Body of pancreas (tissue), 4 donors: ENCODE results near the gene DOC2B. TPM values are rescaled to one million over a fixed set of nuclear protein-coding genes. Genes with fewer than 3 reads are reported as not detected.
"Not testable (repeated sequence)": the region's sequence is repeated elsewhere in the genome, so short reads cannot be mapped to it uniquely, and the experiment has no call there.

Source experiments
- ATAC-seq: fragments of 150-250 bp; one replicate; pipeline ENCODE4 v1.9.1; 2016
- DNase-seq, 4 donors: peaks; one replicate each; pipeline ENCODE4 v3.0.0-alpha.2; 2019
- H3K27ac ChIP-seq, 4 donors: fragments of 200-600 bp; sonication (generic); 1 replicate in 3 of 4; 2 replicates in 1 of 4; pipeline versions ENCODE4 v1.5.1 to v1.6.1; 2016 to 2019; ENCODE audit warnings: mild to moderate bottlenecking in 1 of 4, mixed read lengths in 1 of 4, moderate library complexity in 1 of 4
- H3K27me3 ChIP-seq, 2 donors: fragments of 200-600 bp; sonication (generic); one replicate each; pipeline ENCODE4 v1.6.0; 2016; ENCODE audit warnings: mild to moderate bottlenecking in 1 of 2
- H3K36me3 ChIP-seq, 2 donors: fragments of 200-600 bp; sonication (generic); replicated peaks in 1 of 2; 2 replicates each; pipeline ENCODE4 v1.5.1; 2016; ENCODE audit warnings: low read depth in 2 of 2; ENCODE audit not compliant: insufficient read depth in 1 of 2
- H3K4me1 ChIP-seq: fragments of 200-600 bp; sonication (generic); one replicate; pipeline ENCODE4 v1.6.0; 2016
- H3K4me3 ChIP-seq, 2 donors: fragments of 200-600 bp; sonication (generic); 1 replicate in 1 of 2; 2 replicates in 1 of 2; pipeline ENCODE4 v1.5.1; 2016 to 2019
- H3K9me3 ChIP-seq, 3 donors: fragments of 200-600 bp; sonication (generic); 1 replicate in 2 of 3; 2 replicates in 1 of 3; pipeline ENCODE4 v1.5.1; 2016
- CTCF ChIP-seq, 7 experiments: fragments of 450-650 bp in 4 of 7; fragments of 200-600 bp in 3 of 7; sonication (generic) in 3 of 7; IDR thresholded peaks; one replicate each; pipeline ENCODE4 v1.5.1; 2016 to 2019; ENCODE audit warnings: antibody characterized with exemption in 7 of 7
- POLR2A ChIP-seq, 3 donors: fragments of 450-650 bp; IDR thresholded peaks; one replicate each; pipeline ENCODE4 v1.6.1; 2016; ENCODE audit warnings: antibody characterized with exemption in 3 of 3, mild to moderate bottlenecking in 2 of 3
- WGBS, 2 donors: methylation state at CpG; one replicate each; pipeline ENCODE4 v1.1.5; 2017; 5-methylcytosine and 5-hydroxymethylcytosine counted together
- intact Hi-C: fragments of 100-400 bp; cut with DNase I; formaldehyde crosslinking; loops from one replicate; pipeline ENCODE4 v1.15.1; 2023
- total RNA-seq, 2 donors: library from RNA; depleted of rRNA; stranded (reverse); fragments of >200 nt; gene quantifications; one replicate each; pipeline ENCODE4 v1.1.0, GENCODE V29; 2016

Gene DOC2B
- total RNA-seq, 2 donors from 2014 or later, result 20.0 to 22.4 TPM

DNA sequence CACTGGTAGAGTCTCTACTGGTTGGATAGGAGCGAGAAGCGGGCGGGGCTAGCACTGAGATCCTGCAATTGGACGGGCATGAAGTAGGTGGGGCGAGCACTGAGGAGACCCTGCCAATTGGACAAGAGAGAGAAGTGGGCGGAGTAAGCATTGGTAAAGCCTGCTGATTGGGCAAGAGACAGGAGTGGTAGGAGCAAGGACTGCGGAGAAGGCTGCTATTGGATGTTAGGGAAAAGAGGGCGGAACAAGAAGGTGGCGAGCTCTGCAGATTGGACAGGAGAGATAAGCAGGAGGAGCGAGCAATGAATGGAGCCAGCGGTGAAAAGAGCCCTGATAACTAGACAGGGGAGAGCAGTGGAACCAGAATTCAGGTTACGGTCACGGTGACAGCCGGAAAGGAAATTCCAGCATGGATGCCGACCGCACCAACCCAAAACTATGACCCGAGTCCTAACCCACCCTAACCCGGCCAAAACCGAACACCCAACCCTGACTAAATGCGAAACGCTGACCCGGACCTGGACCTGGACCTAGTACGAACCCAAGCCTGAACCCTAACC lies 39.3 kb downstream of the DOC2B start:
- ATAC-seq, result peak; percentile 15
- intact Hi-C loops, result no loop called here

DNA sequence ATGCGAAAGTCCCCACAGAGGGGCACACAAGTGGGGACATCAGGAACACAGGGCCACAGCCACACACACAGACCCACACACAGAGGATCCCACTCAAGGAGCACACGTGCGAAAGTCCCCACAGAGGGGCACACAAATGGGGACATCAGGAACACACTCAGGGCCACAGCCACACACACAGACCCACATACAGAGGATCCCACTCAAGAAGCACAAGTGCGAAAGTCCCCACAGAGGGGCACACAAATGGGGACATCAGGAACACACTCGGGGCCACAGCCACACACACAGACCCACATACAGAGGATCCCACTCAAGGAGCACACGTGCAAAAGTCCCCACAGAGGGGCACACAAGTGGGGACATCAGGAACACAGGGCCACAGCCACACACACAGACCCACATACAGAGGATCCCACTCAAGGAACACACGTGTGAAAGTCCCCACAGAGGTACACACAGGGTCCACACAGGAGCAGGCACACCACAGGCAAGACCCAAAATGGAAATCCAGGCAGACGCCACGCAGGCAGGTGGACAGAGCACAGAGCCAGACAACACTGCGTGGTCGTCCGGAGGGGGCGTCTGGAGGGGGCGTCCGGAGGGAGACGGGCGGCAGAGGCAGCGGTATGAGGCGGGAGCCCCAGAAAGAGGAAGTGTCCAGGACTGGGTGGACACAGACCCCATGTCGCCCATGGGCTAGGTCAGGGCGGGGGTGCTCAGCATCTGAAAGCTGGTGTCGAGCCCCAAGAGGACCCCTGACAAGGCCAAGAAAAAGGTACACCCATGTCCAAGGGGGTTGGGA lies 41.8 kb downstream of the DOC2B start:
- ATAC-seq, H3K4me1 ChIP-seq, H3K9me3 ChIP-seq, H3K27ac ChIP-seq, H3K27me3 ChIP-seq, H3K4me3 ChIP-seq, intact Hi-C loops, H3K36me3 ChIP-seq: not testable (repeated sequence)
- peak in 2 of 4 donors; percentile 9 to 10 for DNase-seq
- 61 to 70% methylated on average over 2 to 7 of the region's 22 CpGs for WGBS, 2 donors

More for the DNA sequence above, 39.3 kb downstream of the DOC2B start:
- WGBS, 2 donors, result 80 to 89% methylated on average over 23 of the region's 23 CpGs
- H3K27me3 ChIP-seq, result no peaks in the 10 kb centered on the region
- TF ChIP-seq CTCF (IDR thresholded peaks at IDR 0.05) (no peak), POLR2A (IDR thresholded peaks at IDR 0.05) (no peak)
- H3K4me1 ChIP-seq, result peaks cover 9% of the 10 kb centered on the region
- no peaks in the 10 kb centered on the region for H3K9me3 ChIP-seq
- no peak overlapping the region for H3K4me3 ChIP-seq
- no peak overlapping the region for H3K27ac ChIP-seq
- no peaks in the 10 kb centered on the region for H3K36me3 ChIP-seq
- peak; percentile 44 to 52 (median 45) for DNase-seq

GRCh38 chr17:137166-137807 lies 44.2 kb downstream of the DOC2B start, which contains the start of gene SCGB1C2:
Gene SCGB1C2, plus strand, starts transcription at chr17:137569. Its CDS starts 22 bp downstream, at chr17:137591.
- DNase-seq (peak in 1 of 4 donors; percentile 23), ATAC-seq (peak; percentile 78)
- H3K27ac ChIP-seq, H3K4me1 ChIP-seq, H3K4me3 ChIP-seq, H3K27me3 ChIP-seq, H3K9me3 ChIP-seq, H3K36me3 ChIP-seq, intact Hi-C loops: not testable (repeated sequence)
- WGBS, 2 donors, result no CpG with 5 or more reads among the region's 16 CpGs

GRCh38 chr17:136531-136930 lies 44.9 kb downstream of the DOC2B start:
- H3K27ac ChIP-seq, H3K9me3 ChIP-seq, intact Hi-C loops, H3K36me3 ChIP-seq, H3K27me3 ChIP-seq, H3K4me1 ChIP-seq, H3K4me3 ChIP-seq: not testable (repeated sequence)
- DNase-seq, result peak; percentile 81 to 82 (median 81)
- TF ChIP-seq CTCF (IDR thresholded peaks at IDR 0.05), result peak in 3 of 7 experiments; percentile 13 to 47 (median 43)
- ATAC-seq, result peak; percentile 90
- WGBS, 2 donors, result no CpG with 5 or more reads among the region's 4 CpGs

DNA sequence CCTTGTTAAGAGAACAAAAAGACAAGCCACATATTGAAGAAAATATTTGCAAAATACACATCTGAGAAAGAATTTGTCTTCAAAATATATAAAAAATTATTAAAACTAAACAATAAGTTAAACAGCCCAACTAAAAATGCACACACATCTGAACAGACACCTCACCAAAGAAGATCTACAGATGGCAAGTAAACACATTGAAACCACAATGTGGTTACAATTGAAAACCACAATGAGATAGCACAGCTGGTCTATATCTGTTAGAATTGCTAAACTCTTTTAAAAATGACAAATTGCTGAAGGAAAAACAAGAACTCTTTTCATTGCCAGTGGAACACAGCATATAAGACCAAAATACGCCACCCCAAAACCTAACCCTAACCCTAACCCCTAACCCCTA lies 45.6 kb downstream of the DOC2B start:
- H3K36me3 ChIP-seq, H3K27me3 ChIP-seq, H3K27ac ChIP-seq, H3K4me1 ChIP-seq, H3K9me3 ChIP-seq, H3K4me3 ChIP-seq, intact Hi-C loops, DNase-seq, ATAC-seq: not testable (repeated sequence)
- no CpG with 5 or more reads among the region's 1 CpG for WGBS, 2 donors

GRCh38 chr17:135022-135421 lies 46.4 kb downstream of the DOC2B start:
- H3K4me1 ChIP-seq, H3K27ac ChIP-seq, intact Hi-C loops, ATAC-seq, H3K4me3 ChIP-seq, H3K9me3 ChIP-seq, H3K36me3 ChIP-seq, DNase-seq, H3K27me3 ChIP-seq: not testable (repeated sequence)
- WGBS, 2 donors, result 33 to 68% methylated on average over 3 to 6 of the region's 6 CpGs
